K562 (cell line): ENCODE data around the gene SLC17A9. TPM values are rescaled to one million over a fixed set of nuclear protein-coding genes. Genes with fewer than 3 reads are reported as not detected.

Source experiments
- ATAC-seq: fragments of 200-7000 bp; cut with Tn5 transposase; 3 replicates; pipeline ENCODE4 v1.9.1; 2020; ENCODE audit warnings: moderate library complexity
- BruUV-seq: library from RNA; stranded (reverse); fragments of 400-500 nt; replicated peaks from 2 replicates; lab custom pipeline; 2021; lab: Mats Ljungman, UMichigan
- CTCF ChIA-PET: fragments of 300-600 bp; formaldehyde crosslinking; extraction: SDS; loops from one replicate; lab custom pipeline; 2021; ENCODE audit warnings: low intra/inter-chr PET ratio; lab: Yijun Ruan, JAX
- POLR2A ChIA-PET: fragments of 300-600, 350-650 bp; sonication (Branson Sonifier 250); formaldehyde crosslinking; extraction: SDS; loops from one replicate; lab custom pipeline; 2021; ENCODE audit warnings: antibody characterized with exemption, inconsistent platforms; lab: Yijun Ruan, JAX
- DNase-seq, 4 experiments: peaks; one replicate each; pipeline versions ENCODE4 v3.0.0 to v3.0.0-alpha.2; 2011 to 2018; ENCODE audit warnings: low spot score in 3 of 4, mixed read lengths in 3 of 4; ENCODE audit errors: extremely low read depth in 1 of 4
- FAIRE-seq: peaks from 2 replicates; lab custom pipeline; 2011; peaks lifted over from hg19 to GRCh38; lab: Jason Lieb, UNC
- H2AFZ ChIP-seq: 2 replicates; pipeline ENCODE4 v1.6.0; 2011; ENCODE audit warnings: low read depth, low read length, control low read depth, inconsistent platforms
- H3K27ac ChIP-seq: fragments of 200-600 bp; 3 replicates; pipeline ENCODE4 v1.8.0; 2011; ENCODE audit warnings: low read depth, mild to moderate bottlenecking, control low read depth, inconsistent platforms, low read length, moderate library complexity, mixed read lengths; ENCODE audit errors: extremely low read depth
- H3K27me3 ChIP-seq, 2 experiments: fragments of 300-600 bp in 1 of 2; 2 replicates in 1 of 2; 3 replicates in 1 of 2; pipeline versions ENCODE4 v1.6.0 to v1.8.0; 2011; ENCODE audit warnings: inconsistent platforms in 2 of 2, low read length in 2 of 2, mild to moderate bottlenecking in 1 of 2, mixed read lengths in 1 of 2, moderate library complexity in 1 of 2; ENCODE audit not compliant: control insufficient read depth in 2 of 2, insufficient read depth in 2 of 2
- H3K36me3 ChIP-seq: fragments of 300-600 bp; 3 replicates; pipeline ENCODE4 v1.8.0; 2011; ENCODE audit warnings: mild to moderate bottlenecking, low read length, inconsistent platforms; ENCODE audit not compliant: control insufficient read depth, insufficient read depth
- H3K4me1 ChIP-seq, 2 experiments: fragments of 200-600 bp in 1 of 2; replicated peaks in 1 of 2; 2 replicates in 1 of 2; 3 replicates in 1 of 2; pipeline versions ENCODE4 v1.5.1 to v1.8.0; 2011; ENCODE audit warnings: inconsistent platforms in 2 of 2, low read length in 2 of 2, mild to moderate bottlenecking in 1 of 2, mixed read lengths in 1 of 2, moderate library complexity in 1 of 2; ENCODE audit not compliant: control insufficient read depth in 2 of 2, insufficient read depth in 2 of 2
- H3K4me2 ChIP-seq: 2 replicates; pipeline ENCODE4 v1.6.1; 2011; ENCODE audit warnings: low read length, control low read depth, inconsistent platforms, mixed read lengths; ENCODE audit not compliant: insufficient read depth
- H3K4me3 ChIP-seq: fragments of 200-600 bp; sonication (generic), shearing (Covaris generic); 2 replicates; pipeline ENCODE4 v1.5.1; 2016; ENCODE audit warnings: control low read depth, inconsistent platforms
- H3K79me2 ChIP-seq: fragments of 200-600 bp; 3 replicates; pipeline ENCODE4 v1.8.0; 2011; ENCODE audit warnings: low read length, inconsistent platforms; ENCODE audit not compliant: control insufficient read depth, insufficient read depth
- H3K9ac ChIP-seq, 2 experiments: 2 replicates each; pipeline versions ENCODE4 v1.6.0 to v1.6.1; 2011; ENCODE audit warnings: low read depth in 2 of 2, low read length in 2 of 2, control low read depth in 1 of 2, inconsistent platforms in 1 of 2, mild to moderate bottlenecking in 1 of 2, mixed read lengths in 1 of 2; ENCODE audit not compliant: insufficient read depth in 1 of 2
- H3K9me1 ChIP-seq: one replicate; pipeline ENCODE4 v1.6.0; 2011; ENCODE audit warnings: inconsistent platforms, mild to moderate bottlenecking, low read length, moderate library complexity; ENCODE audit not compliant: control insufficient read depth, insufficient read depth
- H3K9me3 ChIP-seq: replicated peaks from 2 replicates; pipeline ENCODE4 v1.5.1; 2011; ENCODE audit warnings: low read depth, low read length, inconsistent platforms; ENCODE audit not compliant: control insufficient read depth, insufficient read depth
- H4K20me1 ChIP-seq: replicated peaks from 2 replicates; pipeline ENCODE4 v1.6.1; 2011; ENCODE audit warnings: low read length, inconsistent platforms, mixed read lengths; ENCODE audit not compliant: control insufficient read depth, insufficient read depth
- ARHGAP35 ChIP-seq: fragments of 450-650 bp; IDR thresholded peaks from 2 replicates; pipeline ENCODE4 v1.6.1; 2018; ENCODE audit not compliant: partially characterized antibody
- BRD4 ChIP-seq: fragments of 200-600 bp; sonication (generic); IDR thresholded peaks from 2 replicates; pipeline ENCODE4 v1.6.1; 2017; ENCODE audit warnings: inconsistent platforms
- DNMT1 ChIP-seq: fragments of 450-650 bp; IDR thresholded peaks from 2 replicates; pipeline ENCODE4 v1.6.1; 2016; ENCODE audit warnings: antibody characterized with exemption, mild to moderate bottlenecking
- FOSL1 ChIP-seq: fragments of 200-800 bp; sonication (Bioruptor generic); conservative IDR thresholded peaks from 2 replicates; pipeline ENCODE4 v1.6.1; 2016; ENCODE audit warnings: missing genetic modification characterization, missing compliant biosample characterization
- ILK ChIP-seq: fragments of 450-650 bp; IDR thresholded peaks from 2 replicates; pipeline ENCODE4 v1.6.1; 2016; ENCODE audit warnings: missing genetic modification characterization, low read depth, mild to moderate bottlenecking, missing compliant biosample characterization, moderate library complexity, borderline replicate concordance
- NFXL1 ChIP-seq: fragments of 450-650 bp; formaldehyde crosslinking; IDR thresholded peaks from 2 replicates; pipeline ENCODE4 v1.4.0; 2021; ENCODE audit warnings: mild to moderate bottlenecking
- PTBP1 ChIP-seq: fragments of 200-400 bp; formaldehyde crosslinking; IDR thresholded peaks from 2 replicates; pipeline ENCODE4 v1.6.1; 2017; ENCODE audit warnings: low read depth, low read length
- PURB ChIP-seq: sonication (generic); formaldehyde crosslinking; IDR thresholded peaks from 2 replicates; pipeline ENCODE4 v1.9.0; 2021; ENCODE audit warnings: low read depth, mild to moderate bottlenecking, missing genetic modification reagents
- TFAP4 ChIP-seq: sonication (generic); formaldehyde crosslinking; IDR thresholded peaks from 2 replicates; pipeline ENCODE4 v1.8.0; 2022; ENCODE audit warnings: missing genetic modification reagents, mild to moderate bottlenecking, moderate library complexity, borderline replicate concordance
- ZFPM2 ChIP-seq: fragments of 250-450 bp; sonication (Bioruptor Pico); IDR thresholded peaks from 2 replicates; pipeline ENCODE4 v1.5.1; 2022; ENCODE audit warnings: mild to moderate bottlenecking
- ZNF175 ChIP-seq: fragments of 200-800 bp; sonication (Bioruptor generic); IDR thresholded peaks from 2 replicates; pipeline ENCODE4 v1.6.1; 2016; ENCODE audit warnings: low read depth, mild to moderate bottlenecking, missing genetic modification characterization, missing compliant biosample characterization
- ZNF197 ChIP-seq: fragments of 200-800 bp; sonication (Bioruptor generic); IDR thresholded peaks from 2 replicates; pipeline ENCODE4 v1.6.1; 2016; ENCODE audit warnings: low read depth, missing genetic modification characterization, missing compliant biosample characterization
- ZZZ3 ChIP-seq: fragments of 450-650 bp; IDR thresholded peaks from 2 replicates; pipeline ENCODE4 v1.6.1; 2016; ENCODE audit warnings: antibody characterized with exemption, mild to moderate bottlenecking, moderate library complexity
- WGBS: fragments of 100-300 bp; shearing (Covaris generic); methylation state at CpG from one replicate; pipeline ENCODE4 v1.1.6; 2016; ENCODE audit warnings: low coverage, mixed read lengths; ENCODE audit not compliant: insufficient coverage; ENCODE audit errors: missing lambda C conversion rate; 5-methylcytosine and 5-hydroxymethylcytosine counted together
- in situ Hi-C: fragments of 300-500 bp; cut with MboI; formaldehyde crosslinking; loops from 4 replicates; pipeline ENCODE4 v1.15.0; 2018; ENCODE audit warnings: inconsistent platforms, mixed read lengths
- intact Hi-C: fragments of 100-400 bp; cut with micrococcal nuclease; formaldehyde crosslinking; loops from 2 replicates; pipeline ENCODE4 v1.14.2; 2022
- polyA plus RNA-seq, 8 experiments: library from polyadenylated mRNA; depleted of rRNA in 4 of 8; stranded (reverse) in 5 of 8; unstranded in 3 of 8; fragments of >200 nt; fragmentation: Nextera tagmentation in 2 of 8; fragmentation: Illumina TruSeq in 1 of 8; extraction: Ambion mirVana in 2 of 8; extraction: Trizol in 1 of 8; gene quantifications; 2 replicates each; pipeline versions ENCODE4 v1.2.1 to v1.2.3, GENCODE V29; 2011 to 2014; ENCODE audit warnings: inconsistent platforms in 1 of 8, missing spikeins in 1 of 8
- total RNA-seq, 7 experiments: library from RNA; depleted of rRNA in 6 of 7; stranded (reverse); fragments of >200 nt in 6 of 7; fragmentation: Illumina TruSeq in 2 of 7; extraction: Trizol in 2 of 7; gene quantifications; 2 replicates each; pipeline versions ENCODE4 v1.2.1 to v1.2.3, GENCODE V29; 2011 to 2021; ENCODE audit warnings: low replicate concordance in 1 of 7
- TF ChIP-seq, protein P1 (sequence below): fragments of 250-450 bp; sonication (Bioruptor Pico); IDR thresholded peaks from 2 replicates; pipeline ENCODE4 v1.4.0; 2020; ENCODE audit warnings: mild to moderate bottlenecking, moderate library complexity

The SLC17A9 gene
- total and polyA plus RNA-seq, 9 of the 15 experiments (the other 6 are each of a cell fraction or from before 2014, with no cell fraction given) = 0.04 to 0.31 TPM; not detected in 7

DNA sequence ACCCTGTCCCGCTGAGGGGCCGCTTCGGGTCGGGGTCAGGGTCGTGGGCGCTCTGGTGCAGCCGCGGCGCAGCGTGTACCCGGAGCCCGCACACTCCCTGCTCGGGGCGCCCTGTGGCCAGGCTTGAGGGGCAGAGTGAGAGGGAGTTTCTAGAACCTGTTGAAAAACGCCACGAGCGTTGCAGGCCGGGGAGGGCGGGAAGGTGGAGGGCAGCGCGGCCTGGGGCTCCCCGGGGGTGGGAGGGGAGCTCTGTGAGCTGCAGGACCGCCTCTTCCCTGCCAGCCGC lies 54.8 kb downstream of the SLC17A9 start:
- peaks cover 27 to 57% of the 10 kb centered on the region in 2 experiments for H3K27me3 ChIP-seq
- H4K20me1 ChIP-seq = no peaks in the 10 kb centered on the region; the same call in 1 of the 2 replicates
- no peak overlapping the region for H2AFZ ChIP-seq
- H3K4me1 ChIP-seq = peaks cover 5 to 37% of the 10 kb centered on the region in 2 experiments; a peak in 3 of 5 replicates
- H3K36me3 ChIP-seq = no peaks in the 10 kb centered on the region
- WGBS = 45% methylated on average over 14 of the region's 24 CpGs
- CTCF ChIA-PET = interaction anchor here (0.6 to 0.7 kb wide), 2 partner anchors 36 to 106 kb away, joined by 3 to 4 read pairs; no protein-coding TSS in a partner anchor
- POLR2A ChIA-PET = no interaction called here
- FAIRE-seq = no peak
- in situ Hi-C loops = no loop called here
- H3K79me2 ChIP-seq = no peaks in the 10 kb centered on the region
- H3K9me1 ChIP-seq = no peaks in the 10 kb centered on the region
- no peak for DNase-seq
- H3K9me3 ChIP-seq = no peaks in the 10 kb centered on the region
- no peak overlapping the region for H3K27ac ChIP-seq
- no peak overlapping the region for H3K4me2 ChIP-seq
- TF ChIP-seq ARHGAP35 = no peak
- TF ChIP-seq, protein P1, sequence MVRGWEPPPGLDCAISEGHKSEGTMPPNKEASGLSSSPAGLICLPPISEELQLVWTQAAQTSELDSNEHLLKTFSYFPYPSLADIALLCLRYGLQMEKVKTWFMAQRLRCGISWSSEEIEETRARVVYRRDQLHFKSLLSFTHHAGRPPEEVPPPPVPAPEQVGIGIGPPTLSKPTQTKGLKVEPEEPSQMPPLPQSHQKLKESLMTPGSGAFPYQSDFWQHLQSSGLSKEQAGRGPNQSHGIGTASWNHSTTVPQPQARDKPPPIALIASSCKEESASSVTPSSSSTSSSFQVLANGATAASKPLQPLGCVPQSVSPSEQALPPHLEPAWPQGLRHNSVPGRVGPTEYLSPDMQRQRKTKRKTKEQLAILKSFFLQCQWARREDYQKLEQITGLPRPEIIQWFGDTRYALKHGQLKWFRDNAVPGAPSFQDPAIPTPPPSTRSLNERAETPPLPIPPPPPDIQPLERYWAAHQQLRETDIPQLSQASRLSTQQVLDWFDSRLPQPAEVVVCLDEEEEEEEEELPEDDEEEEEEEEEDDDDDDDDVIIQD (CRISPR knock-in tag) = no peak
- no peak for TF ChIP-seq FOSL1
- TF ChIP-seq ZZZ3 = no peak
- TF ChIP-seq ILK (tag) = no peak
- TF ChIP-seq ZFPM2 (CRISPR knock-in tag) = no peak
- TF ChIP-seq PTBP1 = no peak
- TF ChIP-seq TFAP4 (CRISPR knock-in tag) = no peak
- no peak for TF ChIP-seq NFXL1 (CRISPR knock-in tag)
- no peak for TF ChIP-seq BRD4
- TF ChIP-seq PURB (CRISPR knock-in tag) = no peak
- TF ChIP-seq DNMT1 = no peak
- no peak for TF ChIP-seq ZNF197
- TF ChIP-seq ZNF175 (CRISPR knock-in tag) = no peak
- H3K9ac ChIP-seq = no peak overlapping the region
- no peak overlapping the region for H3K4me3 ChIP-seq
- ATAC-seq = no peak
- intact Hi-C loops = loop anchor here (5.0 kb wide), 1 partner anchor 105 kb away; no protein-coding TSS in a partner anchor
- BruUV-seq = no TSS peak
